RCC 7860 (cell line): ENCODE measurements around the gene FOXL1.
A peak's percentile ranks its signal among the peaks of the same experiment; 100 is the strongest.

Source experiments
- DNase-seq: peaks from one replicate; pipeline ENCODE4 v3.0.0-alpha.2; 2015; ENCODE audit warnings: low spot score
- FAIRE-seq: peaks from 2 replicates; lab custom pipeline; 2012; peaks lifted over from hg19 to GRCh38; lab: Jason Lieb, UNC

FOXL1 gene

GRCh38 chr16:86598607-86599565, 20.5 kb downstream of the FOXL1 start:
- FAIRE-seq = peak; percentile 52

GRCh38 chr16:86601356-86601755, 23.0 kb downstream of the FOXL1 start:
- FAIRE-seq (no peak), DNase-seq (no peak)

More at GRCh38 chr16:86598607-86599565, 20.5 kb downstream of the FOXL1 start:
- no peak for DNase-seq

- DNase-seq (no peak), FAIRE-seq (no peak)
Observed at GRCh38 chr16:86602521-86602920, 24.2 kb downstream of the FOXL1 start.

GRCh38 chr16:86604436-86605193, 26.3 kb downstream of the FOXL1 start:
- DNase-seq = no peak
- no peak for FAIRE-seq

- DNase-seq = no peak
Observed at GRCh38 chr16:86605950-86606349, 27.6 kb downstream of the FOXL1 start.

GRCh38 chr16:86608301-86608747, 30.0 kb downstream of the FOXL1 start:
- FAIRE-seq = no peak

More at GRCh38 chr16:86605950-86606349, 27.6 kb downstream of the FOXL1 start:
- FAIRE-seq = no peak

GRCh38 chr16:86609115-86609514, 30.8 kb downstream of the FOXL1 start:
- DNase-seq = peak; percentile 88
- FAIRE-seq = peak; percentile 14

More at GRCh38 chr16:86608301-86608747, 30.0 kb downstream of the FOXL1 start:
- no peak for DNase-seq

- FAIRE-seq (no peak), DNase-seq (no peak)
Observed at GRCh38 chr16:86609661-86610060, 31.3 kb downstream of the FOXL1 start.

- DNase-seq (no peak), FAIRE-seq (no peak)
Observed at GRCh38 chr16:86610779-86611524, 32.6 kb downstream of the FOXL1 start.

GRCh38 chr16:86611525-86611855, 33.1 kb downstream of the FOXL1 start:
- no peak for FAIRE-seq
- no peak for DNase-seq

GRCh38 chr16:86611941-86612340, 33.6 kb downstream of the FOXL1 start:
- no peak for FAIRE-seq

GRCh38 chr16:86614699-86615098, 36.4 kb downstream of the FOXL1 start:
- DNase-seq (no peak), FAIRE-seq (no peak)

More at GRCh38 chr16:86611941-86612340, 33.6 kb downstream of the FOXL1 start:
- DNase-seq = no peak

- DNase-seq (no peak), FAIRE-seq (no peak)
Observed at GRCh38 chr16:86616906-86617305, 38.6 kb downstream of the FOXL1 start.

- FAIRE-seq (no peak), DNase-seq (no peak)
Observed at GRCh38 chr16:86618431-86619238, 40.3 kb downstream of the FOXL1 start.

- DNase-seq = no peak
- FAIRE-seq = no peak
Observed at GRCh38 chr16:86619239-86619794, 41.0 kb downstream of the FOXL1 start.

- DNase-seq = no peak
- FAIRE-seq = no peak
Observed at GRCh38 chr16:86620184-86620583, 41.8 kb downstream of the FOXL1 start.

GRCh38 chr16:86621966-86622365, 43.6 kb downstream of the FOXL1 start:
- FAIRE-seq (no peak), DNase-seq (no peak)

- DNase-seq = no peak
- no peak for FAIRE-seq
Observed at GRCh38 chr16:86622700-86623615, 44.6 kb downstream of the FOXL1 start.

- DNase-seq = no peak
- no peak for FAIRE-seq
Observed at GRCh38 chr16:86625029-86625428, 46.7 kb downstream of the FOXL1 start.
